GM12801 (cell line): ENCODE results near the gene TUBA1B.

Experiments used
- CTCF ChIP-seq: IDR thresholded peaks from one replicate; pipeline ENCODE4 v1.5.1; 2011; ENCODE audit warnings: control low read depth; ENCODE audit not compliant: insufficient read length; ENCODE audit errors: extremely low read depth

The TUBA1B gene

GRCh38 chr12:49147384-49147783 is 16.2 kb upstream of the TUBA1B start:
- no peak for TF ChIP-seq CTCF

GRCh38 chr12:49146406-49146805 is 15.2 kb upstream of the TUBA1B start:
- no peak for TF ChIP-seq CTCF

- no peak for TF ChIP-seq CTCF
Observed at GRCh38 chr12:49144384-49144783, 13.2 kb upstream of the TUBA1B start.

GRCh38 chr12:49138999-49139398 is 7.8 kb upstream of the TUBA1B start:
- TF ChIP-seq CTCF, result no peak

GRCh38 chr12:49138587-49138986 is 7.4 kb upstream of the TUBA1B start:
- TF ChIP-seq CTCF, result no peak

GRCh38 chr12:49137476-49137875 is 6.3 kb upstream of the TUBA1B start:
- no peak for TF ChIP-seq CTCF

- no peak for TF ChIP-seq CTCF
Observed at GRCh38 chr12:49133590-49133989, 2.4 kb upstream of the TUBA1B start.

GRCh38 chr12:49133014-49133413 is 1.8 kb upstream of the TUBA1B start:
- no peak for TF ChIP-seq CTCF
